Measurements from ENCODE around the gene APLN.

The APLN gene

DNA sequence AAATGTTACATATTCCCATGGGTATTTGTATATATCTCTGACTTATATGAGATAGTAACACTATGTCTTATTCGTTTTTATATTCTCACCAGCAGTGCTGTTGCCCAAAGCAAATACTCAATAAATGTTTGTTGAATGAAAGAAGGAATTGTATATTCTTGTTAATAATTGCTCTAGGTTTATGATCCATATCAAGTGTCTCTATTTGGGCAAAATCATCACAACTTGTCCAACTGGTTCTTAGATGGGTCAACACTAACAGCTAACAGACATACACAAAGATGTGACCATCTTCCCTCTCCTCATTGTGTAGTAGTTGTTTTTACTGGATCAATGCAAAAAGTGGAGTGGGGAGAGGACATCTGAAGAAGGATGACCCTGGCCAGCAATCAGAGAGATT lies 6.6 kb upstream of the APLN start:
- no peak for DNase-seq (ENCODE audit: low read depth in 1 of 2, low spot score in 1 of 2)

DNA sequence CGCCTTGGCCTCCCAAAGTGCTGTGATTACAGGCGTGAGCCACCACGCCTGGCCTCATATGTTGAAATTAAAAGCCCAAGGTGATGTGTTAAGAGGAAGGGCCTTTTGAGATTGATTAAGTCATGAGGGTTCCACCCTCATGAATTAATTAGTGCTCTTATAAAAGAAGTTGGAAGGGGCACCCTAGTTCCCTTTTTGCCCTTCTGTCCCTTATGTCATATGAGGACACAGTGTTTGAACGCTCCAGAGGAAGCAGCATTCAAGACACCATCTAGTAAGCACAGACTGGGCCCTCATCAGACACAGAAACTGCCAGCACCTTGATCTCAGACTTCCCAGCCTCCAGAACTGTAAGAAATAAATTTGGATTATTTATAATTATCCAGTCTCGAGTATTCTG lies 5.1 kb upstream of the APLN start:
- no peak for DNase-seq (ENCODE audit: low read depth in 1 of 2, low spot score in 1 of 2)

DNA sequence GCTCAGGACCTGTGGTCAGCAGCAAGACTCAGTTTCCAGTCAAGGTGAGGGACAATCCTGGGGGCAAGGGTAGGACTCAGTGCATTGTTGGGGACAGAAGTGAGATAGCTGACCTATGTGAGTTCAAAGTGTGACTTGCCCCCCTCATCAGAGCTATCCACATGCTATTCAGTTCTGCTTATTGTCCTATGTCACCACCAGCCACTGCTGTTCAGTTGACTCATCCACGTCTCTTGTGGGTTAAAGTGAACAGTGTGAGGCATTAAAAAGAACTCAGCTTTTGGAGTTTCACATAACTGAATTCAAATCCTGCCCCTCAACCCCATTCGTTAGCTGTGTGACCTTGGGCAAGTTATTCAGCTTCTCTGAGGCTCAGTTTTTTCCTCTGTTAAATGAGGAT lies 4.4 kb upstream of the APLN start:
- DNase-seq (ENCODE audit: low read depth in 1 of 2, low spot score in 1 of 2) = no peak

DNA sequence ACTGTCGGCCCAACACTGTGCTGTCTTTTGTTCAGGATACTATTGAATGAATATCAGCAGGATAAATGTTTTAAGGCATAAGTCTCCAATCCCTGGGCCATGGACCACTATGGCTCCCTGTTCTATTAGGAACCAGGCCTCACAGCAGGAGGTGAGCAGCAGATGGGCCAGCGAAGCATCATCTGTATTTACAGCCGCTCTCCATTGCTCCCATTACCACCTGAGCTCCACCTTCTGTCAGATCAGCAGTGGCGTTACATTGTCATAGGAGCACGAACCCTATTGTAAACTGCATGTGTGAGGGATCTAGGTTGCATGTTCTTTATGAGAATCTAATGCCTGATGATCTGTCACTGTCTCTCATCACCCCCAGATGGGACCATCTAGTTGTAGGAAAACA lies 3.7 kb upstream of the APLN start:
- DNase-seq (ENCODE audit: low read depth in 1 of 2, low spot score in 1 of 2) = no peak

DNA sequence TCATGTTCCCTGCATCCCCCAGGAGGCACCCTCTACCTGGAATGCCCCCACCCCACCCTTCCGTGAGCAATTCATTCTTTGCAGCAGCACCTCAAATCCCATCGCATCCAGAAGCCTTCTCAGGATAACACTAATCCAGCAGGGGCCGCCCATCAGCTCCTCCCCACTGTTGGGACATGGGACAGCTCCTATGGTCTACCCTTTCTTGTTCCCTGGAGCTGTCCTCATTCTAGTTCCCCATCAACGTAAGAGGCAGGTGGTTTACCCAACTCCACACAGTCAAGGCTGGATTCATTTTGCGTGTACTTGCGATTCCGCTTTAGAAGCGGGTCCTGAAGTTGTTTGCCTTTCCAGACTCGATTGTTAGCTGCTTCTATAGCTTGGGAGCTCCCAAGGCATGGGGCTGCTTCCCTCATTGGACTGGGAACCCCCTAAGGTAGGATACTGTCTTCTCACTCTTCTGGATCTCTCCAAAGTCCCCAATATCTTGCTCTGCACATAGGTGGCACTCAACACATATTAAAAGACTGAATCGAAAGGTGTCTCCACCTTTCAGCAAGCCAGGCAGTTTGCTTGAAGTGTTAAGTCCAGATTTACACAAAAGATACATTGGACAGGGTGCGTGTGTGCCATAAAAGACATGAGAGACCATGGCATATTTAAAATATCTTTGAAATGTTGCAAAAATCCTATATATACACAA lies 942 bp upstream of the APLN start:
- no peak for DNase-seq (ENCODE audit: low read depth in 1 of 2, low spot score in 1 of 2)

DNA sequence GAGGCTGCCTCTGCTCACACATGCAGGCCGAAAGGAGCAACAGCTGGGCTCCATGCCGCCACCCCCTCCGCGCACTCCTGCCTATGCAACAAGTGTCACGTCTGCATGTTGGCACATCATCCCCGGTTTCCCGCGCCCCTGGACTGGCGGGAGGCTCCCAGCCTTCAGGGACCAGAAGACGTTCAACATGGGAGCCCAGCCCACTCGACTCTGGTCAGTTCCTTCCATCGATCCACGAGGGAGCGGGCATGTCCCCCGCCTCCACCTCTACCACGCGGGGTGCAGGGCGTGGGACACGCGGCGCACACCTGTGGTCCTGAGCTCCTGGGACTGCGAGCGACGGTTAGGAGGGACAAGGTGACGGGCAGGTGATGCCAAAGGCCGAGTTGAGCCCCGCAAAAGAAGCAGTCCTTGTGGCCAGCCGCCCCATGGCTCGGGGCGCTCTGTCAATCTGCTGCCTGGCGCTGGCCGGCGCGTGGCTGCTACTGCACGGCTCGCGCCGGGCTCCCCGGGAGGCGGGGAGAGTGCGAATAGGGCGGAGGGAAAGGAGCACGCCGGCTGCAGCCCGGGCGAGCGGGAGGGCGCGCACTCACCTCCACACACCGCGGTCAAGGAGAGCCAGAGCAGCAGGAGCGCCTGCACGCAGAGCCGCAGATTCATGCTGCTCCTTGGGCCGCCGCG lies 645 bp downstream of the APLN start:
- DNase-seq (ENCODE audit: low read depth in 1 of 2, low spot score in 1 of 2) = no peak

DNA sequence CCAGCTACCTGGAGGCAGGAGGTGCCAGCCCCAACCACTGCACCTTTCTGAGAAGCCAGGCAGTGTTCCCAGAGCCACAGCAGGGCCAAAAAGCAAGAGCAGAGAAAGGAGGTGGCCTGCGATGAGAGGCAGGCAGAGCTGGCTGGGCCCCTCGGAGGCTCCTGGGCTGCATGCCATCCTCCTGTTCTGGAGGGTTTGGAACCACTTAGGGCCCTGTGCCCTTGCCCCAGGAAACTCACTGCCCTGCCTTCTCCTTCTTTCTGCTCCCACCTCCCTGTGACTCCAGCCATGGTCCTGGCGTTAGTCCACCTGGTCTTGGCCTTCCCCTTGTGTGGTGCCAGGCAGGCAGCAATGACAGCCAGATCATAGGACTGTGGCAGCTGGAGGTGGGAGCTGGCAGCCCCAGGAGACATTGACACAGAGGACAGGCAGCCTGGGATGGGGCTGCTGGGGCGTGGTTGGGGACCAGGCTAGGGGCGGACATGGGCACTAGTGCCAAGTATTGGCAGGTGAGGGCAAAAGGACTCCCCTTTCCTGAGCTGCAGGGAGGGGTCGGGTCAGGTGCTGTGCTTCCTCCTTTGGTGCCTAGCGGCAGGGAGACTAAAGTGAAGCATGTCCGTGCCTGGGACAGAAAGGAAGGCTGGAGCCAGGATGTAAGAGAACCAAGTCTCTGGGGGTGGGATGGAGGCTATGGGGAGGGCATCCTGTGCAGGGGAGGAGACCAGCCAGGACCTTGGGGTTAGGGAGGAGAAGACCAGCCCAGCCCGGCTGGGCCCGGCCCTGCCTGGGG lies 1.4 kb downstream of the APLN start:
- no peak for DNase-seq (ENCODE audit: low read depth in 1 of 2, low spot score in 1 of 2)

DNA sequence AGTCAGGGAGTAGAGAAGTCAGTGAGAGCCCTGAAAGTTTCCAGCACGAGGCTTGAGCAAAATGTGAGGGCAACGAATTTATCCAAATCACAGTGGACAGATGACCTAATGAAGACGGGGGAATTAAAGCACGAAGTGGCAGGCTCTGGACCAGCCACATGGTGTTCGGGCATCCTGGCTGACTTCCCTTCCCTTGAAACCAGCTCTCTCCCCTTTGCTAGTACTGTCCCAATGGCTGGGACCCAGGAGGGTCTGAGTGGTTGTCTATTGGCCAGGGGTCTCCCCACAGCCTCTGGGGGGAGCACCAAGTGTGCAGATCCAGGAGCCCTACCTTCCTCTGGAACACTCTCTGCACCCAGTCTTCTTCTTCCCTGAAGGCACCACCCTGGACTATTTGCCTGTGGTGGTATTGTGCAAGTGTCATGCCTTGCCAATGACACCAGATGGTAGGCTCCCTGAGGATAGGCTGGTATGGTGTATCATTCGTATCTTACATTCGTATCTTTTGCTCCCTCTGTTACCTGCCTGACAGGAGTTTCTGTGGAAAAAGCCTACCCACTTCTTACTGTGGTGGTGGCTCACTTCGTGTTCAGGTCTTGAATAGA lies 2.1 kb downstream of the APLN start:
- DNase-seq (ENCODE audit: low read depth in 1 of 2, low spot score in 1 of 2) = no peak

DNA sequence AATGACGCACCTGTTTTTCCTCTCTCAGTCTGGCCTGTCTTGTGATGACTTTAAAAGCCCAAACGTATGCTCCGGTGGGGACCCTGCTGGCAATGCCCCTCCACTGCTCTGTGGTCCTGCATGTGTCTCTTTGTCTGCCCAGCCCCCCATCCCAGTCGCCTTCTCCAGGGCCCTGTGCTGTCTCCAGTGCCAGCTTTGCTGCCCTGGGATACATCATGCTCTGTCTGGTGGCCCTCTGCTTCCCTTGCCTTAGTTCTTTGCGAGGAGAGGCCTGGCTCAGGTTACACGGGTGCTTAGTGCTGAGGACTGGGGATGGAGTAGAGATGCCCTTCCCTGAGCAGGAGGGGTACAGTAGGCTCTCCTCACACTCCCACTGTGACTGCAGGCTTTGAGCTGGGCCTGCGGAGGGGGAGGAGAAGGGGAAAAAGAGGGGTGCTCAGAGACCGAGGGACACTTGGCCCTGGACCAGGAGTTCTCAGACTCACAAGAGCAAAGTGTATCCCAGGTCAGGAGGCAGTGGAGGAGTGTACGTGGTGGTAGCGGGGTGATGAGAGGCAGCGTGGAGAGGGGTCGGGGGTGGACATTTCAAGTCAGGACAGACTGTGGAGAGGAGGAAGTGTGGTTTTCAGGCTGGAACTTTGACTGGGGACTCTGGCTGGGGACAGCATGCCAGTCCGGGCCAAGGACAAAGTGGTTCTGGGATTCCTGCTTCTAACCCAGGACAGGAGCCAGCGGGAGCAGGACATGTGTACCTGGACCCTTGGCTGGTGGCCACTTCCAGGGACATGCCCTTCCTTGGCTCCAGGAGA lies 2.8 kb downstream of the APLN start:
- DNase-seq (ENCODE audit: low read depth in 1 of 2, low spot score in 1 of 2) = no peak

DNA sequence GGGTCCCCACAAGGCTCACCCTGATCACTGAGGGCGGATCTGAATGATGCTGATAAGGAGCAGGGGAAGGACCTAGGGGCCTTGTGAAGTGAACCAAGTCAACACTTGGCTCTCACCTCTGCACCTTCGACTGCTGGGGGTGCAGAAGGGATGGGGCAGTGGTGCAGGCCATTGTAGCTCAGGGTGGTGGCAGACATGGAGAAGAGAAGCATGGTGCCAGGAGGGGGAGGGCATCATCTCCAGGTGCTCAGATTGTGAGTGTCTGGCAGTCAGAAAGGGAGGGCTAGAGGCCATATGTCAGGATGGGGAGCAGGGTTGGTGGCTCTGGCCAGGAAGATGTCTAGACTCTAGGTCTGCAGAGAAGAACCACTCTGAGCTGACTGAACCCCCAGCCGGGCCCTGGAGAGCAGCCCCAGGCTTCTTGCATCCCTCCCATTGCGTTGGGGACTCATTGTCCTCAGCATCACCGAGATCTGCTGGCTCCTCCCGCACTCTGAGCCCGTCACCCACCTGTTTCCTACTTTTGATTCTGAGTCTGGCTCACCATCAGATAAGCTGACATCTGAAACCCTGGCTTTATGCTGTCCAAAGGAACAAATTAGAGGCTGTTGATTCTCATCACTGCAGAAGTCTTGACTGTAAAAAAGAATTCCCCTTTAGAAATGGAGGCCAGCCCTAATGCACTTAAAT lies 3.8 kb downstream of the APLN start:
- DNase-seq (ENCODE audit: low read depth in 1 of 2, low spot score in 1 of 2) = no peak

DNA sequence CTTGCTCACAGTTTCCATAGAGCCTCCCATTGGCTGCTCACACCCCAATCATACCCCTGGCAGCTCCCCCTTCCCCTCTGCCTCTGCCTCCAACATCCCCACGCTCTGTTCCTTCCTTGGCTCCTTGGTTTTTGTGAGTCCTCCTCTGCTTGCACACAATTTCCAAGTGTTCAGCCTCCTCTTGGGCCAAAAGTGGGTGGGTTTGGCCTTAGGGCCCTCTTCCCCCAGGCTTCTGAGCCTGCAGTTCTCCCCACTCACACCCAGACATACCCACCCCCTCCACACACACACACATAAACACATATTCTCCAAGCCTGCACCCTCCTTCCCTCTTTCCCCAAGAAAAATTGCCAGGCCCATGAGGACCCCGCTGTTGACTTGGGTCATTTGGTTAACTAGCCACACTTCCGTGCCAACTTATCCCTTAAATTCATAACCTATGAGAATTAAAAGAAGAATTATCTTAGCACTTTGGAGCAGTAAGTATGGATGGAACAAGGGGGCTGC lies 4.5 kb downstream of the APLN start:
- DNase-seq (ENCODE audit: low read depth in 1 of 2, low spot score in 1 of 2) = no peak

DNA sequence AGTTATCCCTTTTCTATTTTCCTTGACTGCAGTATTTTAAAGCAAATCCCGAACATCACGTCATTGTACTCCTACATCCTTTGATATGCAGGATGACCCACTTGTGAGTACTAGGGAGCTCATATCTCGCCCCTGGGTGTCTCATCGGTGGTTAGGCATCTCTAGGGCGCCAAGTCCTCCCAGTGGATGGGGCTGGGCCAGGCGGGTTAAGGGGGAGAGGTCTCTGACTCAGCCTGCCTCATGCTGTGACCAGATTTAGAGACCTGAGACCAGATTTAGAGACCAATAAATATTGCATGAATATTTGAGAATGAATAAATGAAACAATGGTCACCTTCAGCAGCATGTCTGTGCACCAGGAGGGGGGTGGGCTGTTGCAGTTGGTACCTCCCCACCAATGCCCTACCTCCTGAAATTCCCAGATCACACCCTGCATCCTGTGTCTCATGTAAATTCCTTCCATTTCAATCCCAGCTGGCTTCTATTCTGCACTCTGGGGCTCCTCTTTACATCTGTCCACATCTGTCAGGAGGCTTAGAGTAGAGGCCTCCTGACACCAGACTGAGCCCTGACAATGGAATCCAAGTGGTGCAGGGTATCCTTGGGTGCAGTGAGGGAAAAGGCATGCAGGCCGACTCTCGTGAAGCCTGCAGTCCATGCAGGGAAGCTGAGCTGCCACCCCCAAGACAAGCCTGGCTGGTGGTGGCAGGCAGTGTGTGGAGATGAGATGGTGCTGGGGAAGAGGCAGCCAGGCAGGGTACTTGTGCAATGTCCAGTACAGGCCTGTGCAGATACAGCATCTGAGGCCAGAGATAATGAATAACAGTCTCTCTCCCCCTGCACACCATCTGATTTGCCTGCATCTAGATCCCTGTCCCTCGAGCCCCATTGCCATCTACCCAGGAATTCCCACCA lies 5.2 kb downstream of the APLN start:
- DNase-seq (ENCODE audit: low read depth in 1 of 2, low spot score in 1 of 2) = no peak

DNA sequence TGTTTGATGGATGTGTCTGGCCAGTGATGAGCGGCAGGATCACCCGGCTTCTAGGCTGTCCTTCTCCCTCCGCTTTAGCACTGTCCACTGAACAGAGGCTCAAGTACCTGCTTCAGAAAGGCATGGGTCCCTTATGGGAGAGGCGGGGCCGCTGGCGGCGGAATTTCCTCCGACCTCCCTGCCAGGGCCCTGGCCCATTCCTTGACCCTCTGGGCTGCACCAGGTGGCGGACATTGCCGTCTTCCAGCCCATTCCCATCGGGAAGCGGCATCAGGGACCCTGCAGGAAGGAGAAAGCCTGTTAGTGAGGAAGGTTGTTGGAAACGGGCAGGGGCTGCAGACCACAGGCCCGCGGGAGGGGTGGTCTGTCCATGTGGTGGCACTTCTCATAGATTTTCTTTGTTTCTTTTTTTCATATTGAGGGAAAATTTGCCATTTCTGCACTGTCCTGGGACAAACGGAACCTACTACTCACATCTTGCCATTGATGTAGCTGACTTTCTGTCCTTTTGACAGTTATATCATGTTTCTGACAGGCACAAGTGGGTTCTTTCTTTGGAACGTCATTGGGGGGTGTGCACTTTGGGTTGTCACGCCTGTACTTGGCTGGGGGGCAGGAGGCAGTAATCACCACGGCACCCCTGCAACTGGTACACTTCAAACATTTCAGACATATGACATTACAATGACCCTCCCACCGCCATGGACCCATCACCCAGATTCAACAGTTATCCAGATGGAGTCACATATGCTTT lies 6.1 kb downstream of the APLN start:
- no peak for DNase-seq (ENCODE audit: low read depth in 1 of 2, low spot score in 1 of 2)

DNA sequence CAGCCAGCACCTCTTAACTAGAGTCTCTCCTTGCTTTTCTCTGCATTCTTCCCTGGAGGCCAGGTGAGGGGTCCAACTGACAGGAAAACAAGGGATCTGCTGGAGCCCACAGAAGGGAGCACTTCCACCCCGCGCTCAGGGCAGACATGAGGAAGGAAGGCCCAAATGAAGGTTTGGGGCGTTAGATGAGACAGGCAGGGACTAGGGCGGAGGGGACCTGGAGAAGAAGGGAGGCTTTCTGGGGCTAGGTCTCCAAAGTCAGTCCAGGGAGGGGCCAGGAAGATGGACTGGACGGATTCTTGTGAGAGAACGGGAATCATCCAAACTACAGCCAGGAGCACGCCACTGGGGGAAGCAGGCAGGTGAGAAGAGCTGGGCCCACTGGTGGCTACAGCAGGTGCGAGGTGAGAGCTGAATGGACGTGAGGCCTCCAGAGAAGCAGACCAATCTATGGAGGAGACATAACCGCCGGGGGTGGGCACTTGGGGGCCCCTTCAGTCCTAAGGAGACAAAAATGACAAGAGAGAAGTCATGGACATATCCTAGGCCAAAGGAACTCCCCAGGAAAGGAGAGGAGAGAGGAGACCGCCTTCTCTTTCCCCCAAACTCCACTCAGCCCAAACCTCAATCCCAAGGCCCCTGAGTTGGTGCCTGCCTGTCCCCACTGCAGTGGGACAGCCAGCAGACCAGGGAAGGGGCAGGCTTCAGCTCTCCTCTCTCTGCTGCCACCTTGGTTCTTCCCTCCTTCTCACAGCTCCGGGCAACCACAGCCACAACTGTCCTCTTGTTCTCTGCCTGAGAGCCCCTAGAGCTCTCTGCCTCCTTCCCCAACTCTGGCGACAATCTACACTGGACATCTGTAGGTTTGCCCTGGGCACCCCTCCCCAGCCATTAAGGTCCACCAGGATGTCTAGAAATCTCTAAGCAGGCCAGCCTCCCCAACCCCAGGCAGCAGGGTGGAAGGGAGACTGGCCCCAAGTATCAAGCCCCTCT lies 7.0 kb downstream of the APLN start:
- DNase-seq (ENCODE audit: low read depth in 1 of 2, low spot score in 1 of 2) = no peak

DNA sequence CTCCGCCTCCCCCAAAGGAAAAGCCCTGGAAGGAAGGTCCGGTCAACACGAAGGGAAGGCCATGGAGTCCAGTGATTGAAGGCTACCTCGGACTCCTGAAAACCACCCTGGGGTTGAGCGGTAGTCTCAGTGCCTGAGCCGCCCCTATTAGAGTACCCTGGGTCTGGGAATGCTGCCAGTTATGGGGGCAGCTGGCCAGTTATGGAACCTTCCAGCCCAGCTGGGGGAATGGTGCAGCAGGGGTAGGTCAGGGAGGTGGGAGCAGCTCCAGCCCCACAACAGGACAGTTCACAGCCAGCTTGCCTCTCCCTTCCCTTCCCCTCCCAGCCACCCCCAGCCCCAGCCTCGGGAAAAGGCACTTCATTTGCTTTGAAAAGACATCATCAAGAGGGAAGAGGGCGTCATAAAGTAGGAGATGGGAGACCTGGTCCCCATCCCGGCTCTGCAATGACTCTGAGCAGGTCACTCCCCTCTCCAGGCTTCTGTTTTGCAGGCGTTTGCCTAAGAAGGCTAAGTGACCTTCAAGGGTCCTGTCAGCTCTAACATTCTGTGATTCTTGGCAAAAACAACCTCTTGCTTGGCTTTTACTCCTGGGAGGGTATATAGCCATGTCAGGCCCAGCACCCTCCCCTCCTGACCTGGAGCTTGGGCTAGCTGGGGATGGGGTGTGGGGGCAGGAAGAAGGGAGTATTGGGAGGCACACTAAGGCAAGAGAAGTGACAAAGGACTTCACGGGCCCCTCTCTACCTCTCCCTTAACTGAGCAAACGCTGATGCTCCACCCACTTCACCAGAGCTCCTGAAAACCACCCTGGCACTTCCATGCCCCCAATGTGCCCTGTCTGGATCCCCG lies 8.0 kb downstream of the APLN start:
- no peak for DNase-seq (ENCODE audit: low read depth in 1 of 2, low spot score in 1 of 2)

DNA sequence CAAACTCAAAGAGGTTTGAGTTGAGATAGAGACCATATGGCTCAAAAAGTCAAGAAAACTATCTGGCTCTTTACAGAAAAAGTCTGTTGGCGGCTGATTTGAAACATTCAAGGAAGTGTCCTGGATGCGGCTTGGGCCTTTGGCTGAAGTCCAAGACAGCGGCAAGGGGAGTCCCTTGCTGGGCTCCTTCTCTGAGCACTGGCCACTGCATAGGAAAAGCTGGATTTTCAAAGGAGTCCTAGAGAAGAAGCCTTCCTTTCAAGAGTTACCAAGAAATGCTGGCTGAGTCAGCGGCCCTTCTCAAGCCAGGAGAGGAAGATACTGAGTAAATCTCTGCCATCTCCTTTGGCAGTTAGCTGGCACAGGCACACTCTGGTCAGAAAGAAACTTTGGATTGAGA lies 12.1 kb downstream of the APLN start:
- no peak for DNase-seq (ENCODE audit: low read depth in 1 of 2, low spot score in 1 of 2)
